A549 (cell line): ENCODE results near the gene TLR6. TPM values are rescaled to one million over a fixed set of nuclear protein-coding genes. Genes with fewer than 3 reads are reported as not detected.
A peak's percentile ranks its signal among the peaks of the same experiment; 100 is the strongest.

Experiments used
- ATAC-seq, 2 experiments: fragments of 200-7000 bp in 1 of 2; fragments of >200 bp in 1 of 2; cut with Nextera tagmentation in 1 of 2; cut with Tn5 transposase in 1 of 2; 3 replicates each; pipeline versions ENCODE4 v1.8.0 to v1.9.1; 2018 to 2020; ENCODE audit warnings: mild to moderate bottlenecking in 1 of 2, moderate library complexity in 1 of 2
- CTCF ChIA-PET: fragments of 300-600 bp; sonication (Branson Sonifier 250); formaldehyde crosslinking; extraction: SDS; loops from one replicate; lab custom pipeline; 2021; ENCODE audit warnings: antibody characterized with exemption, inconsistent platforms; lab: Yijun Ruan, JAX
- POLR2A ChIA-PET: fragments of 350-600 bp; formaldehyde crosslinking; extraction: SDS; loops from one replicate; lab custom pipeline; 2021; ENCODE audit warnings: antibody characterized with exemption, inconsistent platforms; lab: Yijun Ruan, JAX
- DNase-seq, 2 experiments: peaks; one replicate each; pipeline versions ENCODE4 v3.0.0 to v3.0.0-alpha.2; 2011 to 2016; ENCODE audit warnings: low read depth in 1 of 2, low spot score in 1 of 2
- FAIRE-seq: peaks from 2 replicates; lab custom pipeline; 2011; peaks lifted over from hg19 to GRCh38; lab: Jason Lieb, UNC
- H3K27ac ChIP-seq, 2 experiments: fragments of >200 bp; sonication (Bioruptor Twin); formaldehyde crosslinking; 3 replicates each; pipeline ENCODE4 v1.5.1; 2016 to 2017
- H3K4me1 ChIP-seq: fragments of >200 bp; sonication (Bioruptor Twin); formaldehyde crosslinking; 3 replicates; pipeline ENCODE4 v1.6.1; 2016
- H3K4me2 ChIP-seq: fragments of >200 bp; sonication (Bioruptor Twin); formaldehyde crosslinking; 3 replicates; pipeline ENCODE4 v1.6.1; 2016
- H3K4me3 ChIP-seq: fragments of >200 bp; sonication (Bioruptor Twin); formaldehyde crosslinking; 3 replicates; pipeline ENCODE4 v1.5.1; 2016
- H3K9me3 ChIP-seq: fragments of >200 bp; sonication (Bioruptor Twin); formaldehyde crosslinking; 3 replicates; pipeline ENCODE4 v1.6.1; 2016
- BHLHE40 ChIP-seq: IDR thresholded peaks from 2 replicates; pipeline ENCODE4 v1.6.1; 2012; ENCODE audit warnings: low read depth, low read length, inconsistent platforms
- CEBPB ChIP-seq, 2 experiments: fragments of >200 bp in 1 of 2; sonication (Bioruptor Twin) in 1 of 2; formaldehyde crosslinking in 1 of 2; IDR thresholded peaks; 2 replicates each; pipeline ENCODE4 v1.6.1; 2012 to 2016
- CHD4 ChIP-seq: fragments of 200-600 bp; sonication (generic); IDR thresholded peaks from 2 replicates; pipeline ENCODE4 v1.6.1; 2016; ENCODE audit warnings: antibody characterized with exemption, mild to moderate bottlenecking, borderline replicate concordance
- EHMT2 ChIP-seq: fragments of 200-600 bp; sonication (generic); IDR thresholded peaks from 2 replicates; pipeline ENCODE4 v1.6.1; 2016; ENCODE audit warnings: antibody characterized with exemption, low read depth, mild to moderate bottlenecking, moderate library complexity
- EP300 ChIP-seq, 2 experiments: fragments of >200 bp; sonication (Bioruptor Twin); formaldehyde crosslinking; IDR thresholded peaks; 2 replicates in 1 of 2; 3 replicates in 1 of 2; pipeline ENCODE4 v1.6.1; 2016 to 2017
- ESRRA ChIP-seq: fragments of 150-350 bp; IDR thresholded peaks from 2 replicates; pipeline ENCODE4 v1.6.1; 2014; ENCODE audit warnings: mild to moderate bottlenecking, low read length, borderline replicate concordance
- FOSB ChIP-seq: fragments of 250-450 bp; sonication (Bioruptor Pico); IDR thresholded peaks from 2 replicates; pipeline ENCODE4 v1.5.0; 2020; ENCODE audit warnings: mild to moderate bottlenecking, moderate library complexity
- FOSL2 ChIP-seq, 2 experiments: fragments of 450-650 bp in 1 of 2; fragments of >200 bp in 1 of 2; sonication (Bioruptor Twin) in 1 of 2; formaldehyde crosslinking; IDR thresholded peaks; 2 replicates each; pipeline versions ENCODE4 v1.5.0 to v1.6.1; 2016 to 2020; ENCODE audit warnings: mild to moderate bottlenecking in 1 of 2, moderate library complexity in 1 of 2
- HMGXB4 ChIP-seq: fragments of 250-450 bp; sonication (Bioruptor Pico); IDR thresholded peaks from 2 replicates; pipeline ENCODE4 v1.5.0; 2021; ENCODE audit warnings: mild to moderate bottlenecking, moderate library complexity, borderline replicate concordance
- HOXA7 ChIP-seq: fragments of 250-450 bp; sonication (Bioruptor Pico); IDR thresholded peaks from 2 replicates; pipeline ENCODE4 v1.5.0; 2020; ENCODE audit warnings: mild to moderate bottlenecking, moderate library complexity
- JUNB ChIP-seq: fragments of >200 bp; sonication (Bioruptor Twin); formaldehyde crosslinking; IDR thresholded peaks from 2 replicates; pipeline ENCODE4 v1.6.1; 2016
- MAFK ChIP-seq: fragments of 450-650 bp; IDR thresholded peaks from 2 replicates; pipeline ENCODE4 v1.6.1; 2014; ENCODE audit not compliant: partially characterized antibody
- MAX ChIP-seq: IDR thresholded peaks from 2 replicates; pipeline ENCODE4 v1.6.1; 2012
- MAZ ChIP-seq: fragments of 150-350 bp; IDR thresholded peaks from 2 replicates; pipeline ENCODE4 v1.6.1; 2014; ENCODE audit warnings: antibody characterized with exemption, low read depth, low read length, borderline replicate concordance
- MYC ChIP-seq: IDR thresholded peaks from 2 replicates; pipeline ENCODE4 v1.6.1; 2012; ENCODE audit warnings: mild to moderate bottlenecking, inconsistent platforms, low read length, improper control_type of control experiment, borderline replicate concordance
- RCOR1 ChIP-seq: fragments of 150-350 bp; IDR thresholded peaks from 2 replicates; pipeline ENCODE4 v1.6.1; 2014; ENCODE audit warnings: antibody characterized with exemption, low read length, low read depth
- RNF2 ChIP-seq: fragments of 200-600 bp; sonication (generic); IDR thresholded peaks from 2 replicates; pipeline ENCODE4 v1.6.1; 2016; ENCODE audit warnings: low read depth, mild to moderate bottlenecking, antibody characterized with exemption, moderate library complexity, borderline replicate concordance
- WGBS: methylation state at CpG from one replicate; pipeline ENCODE4 v1.1.6; 2017; ENCODE audit errors: missing lambda C conversion rate; 5-methylcytosine and 5-hydroxymethylcytosine counted together
- polyA plus RNA-seq, 4 experiments: library from polyadenylated mRNA; depleted of rRNA in 3 of 4; stranded (reverse); fragments of >200 nt; fragmentation: RNase III in 1 of 4; extraction: RNeasy Plus Mini Kit Qiagen cat#74134 plus additional on column Dnase treatment in 1 of 4; gene quantifications; 2 replicates in 3 of 4; 3 replicates in 1 of 4; pipeline ENCODE4 v1.2.3, GENCODE V29; 2011 to 2017
- TF ChIP-seq, protein P1 (sequence below): fragments of 450-650 bp; IDR thresholded peaks from 2 replicates; pipeline ENCODE4 v1.6.1; 2014; ENCODE audit warnings: antibody characterized with exemption
- TF ChIP-seq, protein P2 (sequence below): fragments of 150-350 bp; IDR thresholded peaks from 2 replicates; pipeline ENCODE4 v1.6.1; 2014; ENCODE audit warnings: low read depth, mild to moderate bottlenecking, low read length

The TLR6 gene
- polyA plus RNA-seq, 2 of the 4 experiments (the other 2 are of a cell fraction): 5.6 to 11.5 TPM

DNA sequence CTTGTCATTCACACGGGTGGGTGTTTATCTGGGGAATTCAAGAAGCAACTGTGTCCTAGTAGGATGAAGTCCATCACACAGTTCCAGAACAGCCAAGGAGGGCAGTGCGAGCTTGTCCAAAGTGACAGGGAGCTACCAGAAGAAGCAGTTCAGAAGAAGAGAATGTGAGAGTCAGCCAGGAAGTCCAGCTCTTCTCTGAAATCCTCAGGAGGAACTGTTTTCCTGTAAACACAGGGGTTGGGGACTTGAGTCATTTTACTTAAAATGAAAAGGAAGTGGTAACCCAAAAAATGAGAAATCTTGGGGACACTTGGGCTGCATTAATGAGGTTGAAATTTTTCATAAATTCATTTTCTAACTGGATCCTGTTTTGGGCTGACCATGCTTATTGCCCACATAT lies 65.6 kb downstream of the TLR6 start:
- 55% methylated on average over 2 of the region's 2 CpGs for WGBS
- CTCF ChIA-PET: interaction anchor here (1.1 to 1.7 kb wide), 2 partner anchors 13 to 32 kb away, joined by 3 to 4 read pairs; partner anchors contain the start of gene TLR1
- peaks cover 7% of the 10 kb centered on the region; the same call in 1 of the 3 replicates for H3K9me3 ChIP-seq
- ATAC-seq: no peak
- no peak overlapping the region for H3K27ac ChIP-seq
- no peak for TF ChIP-seq BHLHE40
- no peak for TF ChIP-seq RNF2
- TF ChIP-seq, protein P1, sequence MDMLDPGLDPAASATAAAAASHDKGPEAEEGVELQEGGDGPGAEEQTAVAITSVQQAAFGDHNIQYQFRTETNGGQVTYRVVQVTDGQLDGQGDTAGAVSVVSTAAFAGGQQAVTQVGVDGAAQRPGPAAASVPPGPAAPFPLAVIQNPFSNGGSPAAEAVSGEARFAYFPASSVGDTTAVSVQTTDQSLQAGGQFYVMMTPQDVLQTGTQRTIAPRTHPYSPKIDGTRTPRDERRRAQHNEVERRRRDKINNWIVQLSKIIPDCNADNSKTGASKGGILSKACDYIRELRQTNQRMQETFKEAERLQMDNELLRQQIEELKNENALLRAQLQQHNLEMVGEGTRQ: no peak
- no peak for TF ChIP-seq JUNB
- no peak for TF ChIP-seq CHD4
- no peak for TF ChIP-seq EP300 (IDR thresholded peaks at IDR 0.05)
- no peak for TF ChIP-seq HMGXB4 (CRISPR knock-in tag)
- POLR2A ChIA-PET: no interaction called here
- peaks cover 20% of the 10 kb centered on the region for H3K4me1 ChIP-seq
- no peak for DNase-seq
- no peak overlapping the region for H3K4me2 ChIP-seq
- no peak overlapping the region for H3K4me3 ChIP-seq
- FAIRE-seq: no peak

DNA sequence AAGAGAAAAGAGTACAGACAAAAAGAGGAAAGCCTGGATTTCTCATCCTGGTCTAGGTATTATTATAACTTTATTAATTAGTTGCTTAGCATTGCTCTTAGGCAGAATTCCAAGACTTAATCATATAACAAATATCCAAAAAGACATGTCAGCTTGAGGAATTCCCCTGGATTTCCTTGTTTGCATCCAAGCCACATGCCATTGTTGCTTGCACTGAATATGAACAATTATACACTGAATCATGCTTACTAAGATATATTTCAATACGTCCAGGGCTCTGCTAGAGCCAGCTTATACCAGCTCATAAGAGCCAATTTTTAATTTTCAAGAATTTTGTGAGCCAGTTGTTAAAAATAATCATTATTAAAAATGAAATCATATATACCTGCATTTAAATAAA lies 68.3 kb downstream of the TLR6 start:
- TF ChIP-seq ESRRA: no peak
- no peak for TF ChIP-seq MYC
- TF ChIP-seq FOSB (CRISPR knock-in tag): no peak
- TF ChIP-seq FOSL2 (IDR thresholded peaks at IDR 0.05): 0 out of 2 replicates have a peak, but pooled peaks have one; percentile 8
- peak; percentile 50; the same call in 1 of the 2 replicates for TF ChIP-seq FOSL2 (CRISPR knock-in tag; IDR thresholded peaks at IDR 0.05)
- no peak for TF ChIP-seq RCOR1
- TF ChIP-seq JUNB: no peak
- TF ChIP-seq MAFK: peak; percentile 76
- TF ChIP-seq MAX: no peak
- no peak for TF ChIP-seq MAZ
- FAIRE-seq (no peak), ATAC-seq (peak; percentile 68 to 92; a peak in 5 of 6 replicates), DNase-seq (peak; percentile 26 to 70)
- peak overlapping the region; percentile 60 to 83; a peak in 5 of 6 replicates for H3K27ac ChIP-seq
- CTCF ChIA-PET: interaction anchor here (2.1 kb wide), 1 partner anchor 29 kb away, joined by 6 read pairs; no protein-coding TSS in a partner anchor
- no peak overlapping the region for H3K4me3 ChIP-seq
- H3K4me2 ChIP-seq: peak overlapping the region; percentile 70
- H3K4me1 ChIP-seq: peaks cover 20% of the 10 kb centered on the region
- 0% methylated on average over 1 of the region's 1 CpG for WGBS
- H3K9me3 ChIP-seq: peaks cover 7% of the 10 kb centered on the region; the same call in 1 of the 3 replicates
- POLR2A ChIA-PET: no interaction called here

DNA sequence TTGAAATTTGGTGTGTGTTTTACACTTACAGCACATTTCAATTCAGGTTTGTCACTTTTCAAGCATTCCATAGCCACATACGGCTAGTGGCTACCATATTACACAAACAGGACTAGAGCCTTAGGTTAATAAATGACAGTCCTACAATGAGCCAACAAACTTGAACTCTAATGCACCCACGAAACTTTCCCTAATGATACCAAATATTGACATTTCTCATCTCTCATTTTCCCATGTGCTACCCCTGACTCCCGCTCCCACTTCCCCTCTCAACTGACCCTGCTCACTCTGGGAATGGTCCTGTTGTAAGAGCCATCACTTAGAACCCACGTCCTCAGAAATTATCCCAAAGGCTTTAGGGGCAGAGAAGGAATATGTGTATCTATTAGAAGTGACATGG lies 68.9 kb downstream of the TLR6 start:
- CTCF ChIA-PET: no interaction called here
- H3K27ac ChIP-seq: peak overlapping the region; percentile 60 to 83; a peak in 5 of 6 replicates
- WGBS: 0% methylated on average over 4 of the region's 4 CpGs
- peaks cover 7% of the 10 kb centered on the region; the same call in 1 of the 3 replicates for H3K9me3 ChIP-seq
- POLR2A ChIA-PET: no interaction called here
- DNase-seq (peak; percentile 49 to 78), ATAC-seq (peak; percentile 68 to 87; a peak in 5 of 6 replicates), FAIRE-seq (peak; percentile 68)
- H3K4me3 ChIP-seq: no peak overlapping the region
- H3K4me1 ChIP-seq: peaks cover 20% of the 10 kb centered on the region
- peak overlapping the region; percentile 70 for H3K4me2 ChIP-seq
- no peak for TF ChIP-seq MYC
- TF ChIP-seq, protein P2, sequence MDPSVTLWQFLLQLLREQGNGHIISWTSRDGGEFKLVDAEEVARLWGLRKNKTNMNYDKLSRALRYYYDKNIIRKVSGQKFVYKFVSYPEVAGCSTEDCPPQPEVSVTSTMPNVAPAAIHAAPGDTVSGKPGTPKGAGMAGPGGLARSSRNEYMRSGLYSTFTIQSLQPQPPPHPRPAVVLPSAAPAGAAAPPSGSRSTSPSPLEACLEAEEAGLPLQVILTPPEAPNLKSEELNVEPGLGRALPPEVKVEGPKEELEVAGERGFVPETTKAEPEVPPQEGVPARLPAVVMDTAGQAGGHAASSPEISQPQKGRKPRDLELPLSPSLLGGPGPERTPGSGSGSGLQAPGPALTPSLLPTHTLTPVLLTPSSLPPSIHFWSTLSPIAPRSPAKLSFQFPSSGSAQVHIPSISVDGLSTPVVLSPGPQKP: no peak
- TF ChIP-seq EHMT2: no peak
- peak in 1 of 2 experiments; percentile 38; a peak in 2 of 4 replicates for TF ChIP-seq CEBPB (IDR thresholded peaks at IDR 0.05)
- TF ChIP-seq HOXA7: no peak
- no peak for TF ChIP-seq RNF2
- TF ChIP-seq MAZ: no peak
